GM20000 (cell line): ENCODE results near the gene KCNJ1.

Source experiments
- DNase-seq: peaks from one replicate; pipeline ENCODE4 v3.0.0; 2012; ENCODE audit warnings: low spot score
- CTCF ChIP-seq: IDR thresholded peaks from 2 replicates; pipeline ENCODE4 v1.5.1; 2012; ENCODE audit warnings: mild to moderate bottlenecking, control low read depth; ENCODE audit errors: extremely low read depth, missing control alignments

The KCNJ1 gene

GRCh38 chr11:128867277-128867676 is at the start of gene KCNJ1:
Gene KCNJ1, minus strand, starts transcription at chr11:128867296. Its CDS starts 27,053 bp downstream, at chr11:128840243.
- no peak for TF ChIP-seq CTCF
- no peak for DNase-seq

- no peak for DNase-seq
- TF ChIP-seq CTCF: no peak
Measured at GRCh38 chr11:128916681-128917080, 49.6 kb upstream of the KCNJ1 start.

- TF ChIP-seq CTCF: no peak
Measured at GRCh38 chr11:128916037-128916572, 49.0 kb upstream of the KCNJ1 start.

GRCh38 chr11:128915149-128915521 is 48.0 kb upstream of the KCNJ1 start:
- DNase-seq: no peak
- no peak for TF ChIP-seq CTCF

More at GRCh38 chr11:128916037-128916572, 49.0 kb upstream of the KCNJ1 start:
- DNase-seq: no peak

GRCh38 chr11:128914216-128915148 is 47.4 kb upstream of the KCNJ1 start:
- no peak for TF ChIP-seq CTCF

GRCh38 chr11:128913806-128914205 is 46.7 kb upstream of the KCNJ1 start:
- TF ChIP-seq CTCF: no peak
- no peak for DNase-seq

More at GRCh38 chr11:128914216-128915148, 47.4 kb upstream of the KCNJ1 start:
- DNase-seq: no peak

- TF ChIP-seq CTCF: no peak
- DNase-seq: no peak
Measured at GRCh38 chr11:128911701-128912100, 44.6 kb upstream of the KCNJ1 start.
